HEK293 (cell line): ENCODE data around the gene SLC35B3.

ENCODE experiments used
- CTCF ChIA-PET: fragments of 350-600 bp; formaldehyde crosslinking; extraction: SDS; loops from one replicate; lab custom pipeline; 2021; ENCODE audit warnings: antibody characterized with exemption; lab: Yijun Ruan, JAX
- POLR2A ChIA-PET: fragments of 300-600 bp; formaldehyde crosslinking; extraction: SDS; loops from one replicate; lab custom pipeline; 2020; ENCODE audit warnings: antibody characterized with exemption, inconsistent platforms; lab: Yijun Ruan, JAX
- H3K27ac ChIP-seq: fragments of 200-500 bp; sonication (Bioruptor generic); 2 replicates; pipeline ENCODE4 v1.5.1; 2014; ENCODE audit warnings: low read depth, low read length, control low read depth, inconsistent platforms; ENCODE audit errors: extremely low read depth
- H3K36me3 ChIP-seq, 2 experiments: fragments of 200-500 bp in 1 of 2; sonication (Bioruptor generic) in 1 of 2; 1 replicate in 1 of 2; 2 replicates in 1 of 2; pipeline ENCODE4 v1.5.1; 2014 to 2017; ENCODE audit warnings: inconsistent platforms in 2 of 2, low read length in 2 of 2; ENCODE audit not compliant: control insufficient read depth in 2 of 2, insufficient read depth in 1 of 2
- H3K4me1 ChIP-seq: fragments of 200-500 bp; sonication (Bioruptor generic); 2 replicates; pipeline ENCODE4 v1.5.1; 2014; ENCODE audit warnings: mild to moderate bottlenecking, low read length, inconsistent platforms; ENCODE audit not compliant: control insufficient read depth, insufficient read depth
- H3K4me3 ChIP-seq: 2 replicates; pipeline ENCODE4 v1.5.1; 2011; ENCODE audit warnings: low read depth, mild to moderate bottlenecking, control low read depth, low read length, moderate library complexity
- H3K9me3 ChIP-seq: fragments of 200-500 bp; sonication (Bioruptor generic); 2 replicates; pipeline ENCODE4 v1.5.1; 2014; ENCODE audit warnings: low read depth, low read length, inconsistent platforms; ENCODE audit not compliant: control insufficient read depth, insufficient read depth
- BCL11A ChIP-seq: fragments of 450-650 bp; formaldehyde crosslinking; IDR thresholded peaks from 2 replicates; pipeline ENCODE4 v1.5.1; 2016; ENCODE audit warnings: low read depth, missing biosample characterization, missing genetic modification characterization
- GFI1B ChIP-seq: fragments of 450-650 bp; formaldehyde crosslinking; IDR thresholded peaks from 2 replicates; pipeline ENCODE4 v1.5.1; 2016; ENCODE audit warnings: missing biosample characterization, missing genetic modification characterization
- ZFP41 ChIP-seq: fragments of 450-650 bp; formaldehyde crosslinking; IDR thresholded peaks from 2 replicates; pipeline ENCODE4 v1.5.1; 2016; ENCODE audit warnings: missing biosample characterization, missing genetic modification characterization, borderline replicate concordance
- ZNF184 ChIP-seq: fragments of 450-650 bp; IDR thresholded peaks from 2 replicates; pipeline ENCODE4 v1.5.1; 2018; ENCODE audit warnings: missing biosample characterization, mild to moderate bottlenecking, missing genetic modification characterization
- ZNF302 ChIP-seq: fragments of 450-650 bp; formaldehyde crosslinking; IDR thresholded peaks from 2 replicates; pipeline ENCODE4 v1.5.1; 2016; ENCODE audit warnings: missing biosample characterization, missing genetic modification characterization, low read depth
- ZNF544 ChIP-seq: fragments of 450-650 bp; formaldehyde crosslinking; IDR thresholded peaks from 2 replicates; pipeline ENCODE4 v1.5.0; 2017; ENCODE audit warnings: missing biosample characterization, missing genetic modification characterization
- ZNF626 ChIP-seq: fragments of 450-650 bp; sonication (Bioruptor Pico); formaldehyde crosslinking; IDR thresholded peaks from 2 replicates; pipeline ENCODE4 v1.5.1; 2018; ENCODE audit warnings: missing biosample characterization, missing genetic modification characterization, inconsistent platforms
- ZNF658 ChIP-seq: fragments of 450-650 bp; formaldehyde crosslinking; IDR thresholded peaks from 2 replicates; pipeline ENCODE4; 2016; ENCODE audit warnings: missing biosample characterization, missing genetic modification characterization
- ZNF707 ChIP-seq: fragments of 450-650 bp; formaldehyde crosslinking; IDR thresholded peaks from 2 replicates; pipeline ENCODE4 v1.5.1; 2016; ENCODE audit warnings: missing biosample characterization, missing genetic modification characterization
- ZSCAN23 ChIP-seq: fragments of 450-650 bp; formaldehyde crosslinking; IDR thresholded peaks from 2 replicates; pipeline ENCODE4 v1.5.1; 2016; ENCODE audit warnings: missing biosample characterization, missing genetic modification characterization
- TF ChIP-seq, protein P1 (sequence below): fragments of 450-650 bp; IDR thresholded peaks from 2 replicates; pipeline ENCODE4 v1.5.1; 2018; ENCODE audit warnings: missing biosample characterization, mild to moderate bottlenecking, missing genetic modification characterization
- TF ChIP-seq, protein P2 (sequence below): fragments of 450-650 bp; formaldehyde crosslinking; IDR thresholded peaks from 2 replicates; pipeline ENCODE4 v1.5.0; 2017; ENCODE audit warnings: missing biosample characterization, missing genetic modification characterization, borderline replicate concordance
- TF ChIP-seq, protein P3 (sequence below): fragments of 450-650 bp; formaldehyde crosslinking; IDR thresholded peaks from 2 replicates; pipeline ENCODE4 v1.5.1; 2016; ENCODE audit warnings: missing biosample characterization, missing genetic modification characterization
- TF ChIP-seq, protein P4 (sequence below): fragments of 450-650 bp; formaldehyde crosslinking; IDR thresholded peaks from 2 replicates; pipeline ENCODE4 v1.5.1; 2016; ENCODE audit warnings: missing biosample characterization, missing genetic modification characterization
- TF ChIP-seq, protein P5 (sequence below): fragments of 450-650 bp; formaldehyde crosslinking; IDR thresholded peaks from 2 replicates; pipeline ENCODE4 v1.5.1; 2016; ENCODE audit warnings: missing biosample characterization, missing genetic modification characterization
- TF ChIP-seq, protein P6 (sequence below): fragments of 450-650 bp; formaldehyde crosslinking; IDR thresholded peaks from 2 replicates; pipeline ENCODE4 v1.5.1; 2016; ENCODE audit warnings: missing biosample characterization, missing genetic modification characterization

Gene SLC35B3

DNA sequence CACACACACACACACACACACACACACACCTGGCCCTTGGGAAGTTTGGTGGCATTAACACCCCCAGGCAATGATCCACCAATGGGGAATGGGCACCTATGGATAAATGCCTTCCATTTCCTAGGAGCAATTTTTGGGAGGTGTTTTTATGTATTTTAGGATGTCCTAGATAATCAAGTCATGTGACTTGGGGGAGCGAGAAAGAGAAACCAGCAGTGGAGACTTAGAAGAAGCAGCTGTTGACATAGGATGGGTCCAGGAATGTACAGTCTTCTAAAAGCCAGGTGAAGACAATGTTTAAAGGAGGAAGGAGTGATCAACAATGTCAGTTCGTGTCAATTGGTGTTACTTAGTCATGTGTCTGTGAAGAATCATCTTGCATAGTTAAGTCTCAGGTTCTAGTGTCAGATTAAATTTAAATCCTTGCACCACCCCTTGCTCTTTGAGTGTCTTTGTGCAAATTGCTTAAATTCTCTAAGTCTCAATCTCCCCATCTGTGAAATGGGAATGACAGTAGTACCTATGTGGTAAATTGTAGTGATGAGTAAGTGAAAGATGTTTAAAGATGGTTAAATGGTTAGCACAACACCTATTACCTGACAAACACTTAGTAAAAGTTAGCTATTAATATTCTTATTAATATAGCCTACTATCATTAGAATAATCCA is 4.4 kb upstream of the SLC35B3 start (continued):
- TF ChIP-seq, protein P1, sequence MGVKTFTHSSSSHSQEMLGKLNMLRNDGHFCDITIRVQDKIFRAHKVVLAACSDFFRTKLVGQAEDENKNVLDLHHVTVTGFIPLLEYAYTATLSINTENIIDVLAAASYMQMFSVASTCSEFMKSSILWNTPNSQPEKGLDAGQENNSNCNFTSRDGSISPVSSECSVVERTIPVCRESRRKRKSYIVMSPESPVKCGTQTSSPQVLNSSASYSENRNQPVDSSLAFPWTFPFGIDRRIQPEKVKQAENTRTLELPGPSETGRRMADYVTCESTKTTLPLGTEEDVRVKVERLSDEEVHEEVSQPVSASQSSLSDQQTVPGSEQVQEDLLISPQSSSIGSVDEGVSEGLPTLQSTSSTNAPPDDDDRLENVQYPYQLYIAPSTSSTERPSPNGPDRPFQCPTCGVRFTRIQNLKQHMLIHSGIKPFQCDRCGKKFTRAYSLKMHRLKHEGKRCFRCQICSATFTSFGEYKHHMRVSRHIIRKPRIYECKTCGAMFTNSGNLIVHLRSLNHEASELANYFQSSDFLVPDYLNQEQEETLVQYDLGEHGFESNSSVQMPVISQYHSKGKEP, result no peak
- TF ChIP-seq, protein P2, sequence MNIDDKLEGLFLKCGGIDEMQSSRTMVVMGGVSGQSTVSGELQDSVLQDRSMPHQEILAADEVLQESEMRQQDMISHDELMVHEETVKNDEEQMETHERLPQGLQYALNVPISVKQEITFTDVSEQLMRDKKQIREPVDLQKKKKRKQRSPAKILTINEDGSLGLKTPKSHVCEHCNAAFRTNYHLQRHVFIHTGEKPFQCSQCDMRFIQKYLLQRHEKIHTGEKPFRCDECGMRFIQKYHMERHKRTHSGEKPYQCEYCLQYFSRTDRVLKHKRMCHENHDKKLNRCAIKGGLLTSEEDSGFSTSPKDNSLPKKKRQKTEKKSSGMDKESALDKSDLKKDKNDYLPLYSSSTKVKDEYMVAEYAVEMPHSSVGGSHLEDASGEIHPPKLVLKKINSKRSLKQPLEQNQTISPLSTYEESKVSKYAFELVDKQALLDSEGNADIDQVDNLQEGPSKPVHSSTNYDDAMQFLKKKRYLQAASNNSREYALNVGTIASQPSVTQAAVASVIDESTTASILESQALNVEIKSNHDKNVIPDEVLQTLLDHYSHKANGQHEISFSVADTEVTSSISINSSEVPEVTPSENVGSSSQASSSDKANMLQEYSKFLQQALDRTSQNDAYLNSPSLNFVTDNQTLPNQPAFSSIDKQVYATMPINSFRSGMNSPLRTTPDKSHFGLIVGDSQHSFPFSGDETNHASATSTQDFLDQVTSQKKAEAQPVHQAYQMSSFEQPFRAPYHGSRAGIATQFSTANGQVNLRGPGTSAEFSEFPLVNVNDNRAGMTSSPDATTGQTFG (tag by site-specific recombination), result no peak
- TF ChIP-seq ZNF658 (tag by site-specific recombination), result no peak
- TF ChIP-seq ZNF184 (tag by site-specific recombination), result no peak
- TF ChIP-seq ZNF544 (tag by site-specific recombination), result no peak
- no peak for TF ChIP-seq ZFP41 (tag by site-specific recombination)
- TF ChIP-seq, protein P3, sequence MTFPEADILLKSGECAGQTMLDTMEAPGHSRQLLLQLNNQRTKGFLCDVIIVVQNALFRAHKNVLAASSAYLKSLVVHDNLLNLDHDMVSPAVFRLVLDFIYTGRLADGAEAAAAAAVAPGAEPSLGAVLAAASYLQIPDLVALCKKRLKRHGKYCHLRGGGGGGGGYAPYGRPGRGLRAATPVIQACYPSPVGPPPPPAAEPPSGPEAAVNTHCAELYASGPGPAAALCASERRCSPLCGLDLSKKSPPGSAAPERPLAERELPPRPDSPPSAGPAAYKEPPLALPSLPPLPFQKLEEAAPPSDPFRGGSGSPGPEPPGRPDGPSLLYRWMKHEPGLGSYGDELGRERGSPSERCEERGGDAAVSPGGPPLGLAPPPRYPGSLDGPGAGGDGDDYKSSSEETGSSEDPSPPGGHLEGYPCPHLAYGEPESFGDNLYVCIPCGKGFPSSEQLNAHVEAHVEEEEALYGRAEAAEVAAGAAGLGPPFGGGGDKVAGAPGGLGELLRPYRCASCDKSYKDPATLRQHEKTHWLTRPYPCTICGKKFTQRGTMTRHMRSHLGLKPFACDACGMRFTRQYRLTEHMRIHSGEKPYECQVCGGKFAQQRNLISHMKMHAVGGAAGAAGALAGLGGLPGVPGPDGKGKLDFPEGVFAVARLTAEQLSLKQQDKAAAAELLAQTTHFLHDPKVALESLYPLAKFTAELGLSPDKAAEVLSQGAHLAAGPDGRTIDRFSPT (tag by site-specific recombination), result no peak
- no peak for TF ChIP-seq ZNF626 (tag by site-specific recombination)
- TF ChIP-seq ZNF707 (tag by site-specific recombination), result no peak
- TF ChIP-seq BCL11A, result no peak
- TF ChIP-seq, protein P4, sequence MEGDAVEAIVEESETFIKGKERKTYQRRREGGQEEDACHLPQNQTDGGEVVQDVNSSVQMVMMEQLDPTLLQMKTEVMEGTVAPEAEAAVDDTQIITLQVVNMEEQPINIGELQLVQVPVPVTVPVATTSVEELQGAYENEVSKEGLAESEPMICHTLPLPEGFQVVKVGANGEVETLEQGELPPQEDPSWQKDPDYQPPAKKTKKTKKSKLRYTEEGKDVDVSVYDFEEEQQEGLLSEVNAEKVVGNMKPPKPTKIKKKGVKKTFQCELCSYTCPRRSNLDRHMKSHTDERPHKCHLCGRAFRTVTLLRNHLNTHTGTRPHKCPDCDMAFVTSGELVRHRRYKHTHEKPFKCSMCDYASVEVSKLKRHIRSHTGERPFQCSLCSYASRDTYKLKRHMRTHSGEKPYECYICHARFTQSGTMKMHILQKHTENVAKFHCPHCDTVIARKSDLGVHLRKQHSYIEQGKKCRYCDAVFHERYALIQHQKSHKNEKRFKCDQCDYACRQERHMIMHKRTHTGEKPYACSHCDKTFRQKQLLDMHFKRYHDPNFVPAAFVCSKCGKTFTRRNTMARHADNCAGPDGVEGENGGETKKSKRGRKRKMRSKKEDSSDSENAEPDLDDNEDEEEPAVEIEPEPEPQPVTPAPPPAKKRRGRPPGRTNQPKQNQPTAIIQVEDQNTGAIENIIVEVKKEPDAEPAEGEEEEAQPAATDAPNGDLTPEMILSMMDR (tag by site-specific recombination), result no peak

DNA sequence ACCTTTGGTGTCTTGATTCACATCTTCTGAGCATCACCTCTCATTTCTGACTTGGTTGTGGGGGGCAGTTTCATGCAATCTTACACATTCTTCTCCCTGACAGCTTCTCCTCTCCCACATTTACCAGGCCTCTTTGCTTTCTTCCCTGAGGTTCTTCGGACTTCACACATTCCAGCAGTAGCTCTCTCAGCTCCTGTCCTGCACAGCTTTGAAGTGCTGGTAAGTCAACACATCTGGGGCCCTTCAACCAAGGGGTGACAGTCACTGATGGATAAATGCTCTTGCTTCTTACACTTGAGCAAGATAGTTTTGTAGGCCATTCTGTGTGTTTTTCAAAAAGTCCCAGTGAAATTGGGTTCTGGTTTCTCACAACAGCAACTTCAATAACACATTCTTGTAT is 2.5 kb upstream of the SLC35B3 start:
- TF ChIP-seq, protein P5, sequence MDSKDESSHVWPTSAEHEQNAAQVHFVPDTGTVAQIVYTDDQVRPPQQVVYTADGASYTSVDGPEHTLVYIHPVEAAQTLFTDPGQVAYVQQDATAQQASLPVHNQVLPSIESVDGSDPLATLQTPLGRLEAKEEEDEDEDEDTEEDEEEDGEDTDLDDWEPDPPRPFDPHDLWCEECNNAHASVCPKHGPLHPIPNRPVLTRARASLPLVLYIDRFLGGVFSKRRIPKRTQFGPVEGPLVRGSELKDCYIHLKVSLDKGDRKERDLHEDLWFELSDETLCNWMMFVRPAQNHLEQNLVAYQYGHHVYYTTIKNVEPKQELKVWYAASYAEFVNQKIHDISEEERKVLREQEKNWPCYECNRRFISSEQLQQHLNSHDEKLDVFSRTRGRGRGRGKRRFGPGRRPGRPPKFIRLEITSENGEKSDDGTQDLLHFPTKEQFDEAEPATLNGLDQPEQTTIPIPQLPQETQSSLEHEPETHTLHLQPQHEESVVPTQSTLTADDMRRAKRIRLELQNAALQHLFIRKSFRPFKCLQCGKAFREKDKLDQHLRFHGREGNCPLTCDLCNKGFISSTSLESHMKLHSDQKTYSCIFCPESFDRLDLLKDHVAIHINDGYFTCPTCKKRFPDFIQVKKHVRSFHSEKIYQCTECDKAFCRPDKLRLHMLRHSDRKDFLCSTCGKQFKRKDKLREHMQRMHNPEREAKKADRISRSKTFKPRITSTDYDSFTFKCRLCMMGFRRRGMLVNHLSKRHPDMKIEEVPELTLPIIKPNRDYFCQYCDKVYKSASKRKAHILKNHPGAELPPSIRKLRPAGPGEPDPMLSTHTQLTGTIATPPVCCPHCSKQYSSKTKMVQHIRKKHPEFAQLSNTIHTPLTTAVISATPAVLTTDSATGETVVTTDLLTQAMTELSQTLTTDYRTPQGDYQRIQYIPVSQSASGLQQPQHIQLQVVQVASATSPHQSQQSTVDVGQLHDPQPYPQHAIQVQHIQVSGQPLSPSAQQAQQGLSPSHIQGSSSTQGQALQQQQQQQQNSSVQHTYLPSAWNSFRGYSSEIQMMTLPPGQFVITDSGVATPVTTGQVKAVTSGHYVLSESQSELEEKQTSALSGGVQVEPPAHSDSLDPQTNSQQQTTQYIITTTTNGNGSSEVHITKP (tag by site-specific recombination), result no peak
- TF ChIP-seq ZSCAN23 (tag by site-specific recombination) (no peak), GFI1B (no peak), ZNF302 (tag by site-specific recombination) (no peak)
- TF ChIP-seq, protein P6, sequence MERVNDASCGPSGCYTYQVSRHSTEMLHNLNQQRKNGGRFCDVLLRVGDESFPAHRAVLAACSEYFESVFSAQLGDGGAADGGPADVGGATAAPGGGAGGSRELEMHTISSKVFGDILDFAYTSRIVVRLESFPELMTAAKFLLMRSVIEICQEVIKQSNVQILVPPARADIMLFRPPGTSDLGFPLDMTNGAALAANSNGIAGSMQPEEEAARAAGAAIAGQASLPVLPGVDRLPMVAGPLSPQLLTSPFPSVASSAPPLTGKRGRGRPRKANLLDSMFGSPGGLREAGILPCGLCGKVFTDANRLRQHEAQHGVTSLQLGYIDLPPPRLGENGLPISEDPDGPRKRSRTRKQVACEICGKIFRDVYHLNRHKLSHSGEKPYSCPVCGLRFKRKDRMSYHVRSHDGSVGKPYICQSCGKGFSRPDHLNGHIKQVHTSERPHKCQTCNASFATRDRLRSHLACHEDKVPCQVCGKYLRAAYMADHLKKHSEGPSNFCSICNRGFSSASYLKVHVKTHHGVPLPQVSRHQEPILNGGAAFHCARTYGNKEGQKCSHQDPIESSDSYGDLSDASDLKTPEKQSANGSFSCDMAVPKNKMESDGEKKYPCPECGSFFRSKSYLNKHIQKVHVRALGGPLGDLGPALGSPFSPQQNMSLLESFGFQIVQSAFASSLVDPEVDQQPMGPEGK (tag by site-specific recombination), result no peak
- TF ChIP-seq, all 188 proteins: peak for 0
- Histone ChIP-seq H3K9me3 (no peaks in the 10 kb centered on the region), H3K4me1 (0 out of 2 replicates have a peak, but pooled peaks cover 3% of the 10 kb centered on the region), H3K27ac (no peak overlapping the region), H3K4me3 (no peak overlapping the region), H3K36me3 (peaks cover 0 to 3% of the 10 kb centered on the region in 2 experiments; a peak in 1 of 3 replicates)
- ChIA-PET POLR2A (no interaction called here), CTCF (interaction anchor here (0.6 kb wide), 1 partner anchor 40 kb away, joined by 3 read pairs; no protein-coding TSS in a partner anchor)
